ENCODE data around the gene PROB1.
"Not testable (repeated sequence)": the region's sequence is repeated elsewhere in the genome, so short reads cannot be mapped to it uniquely, and the experiment has no call there.

Gene PROB1

GRCh38 chr5:139378101-139378825 is 16.6 kb downstream of the PROB1 start:
- no peak for DNase-seq

- DNase-seq, result no peak
Observed at GRCh38 chr5:139377226-139377625, 17.7 kb downstream of the PROB1 start.

DNA sequence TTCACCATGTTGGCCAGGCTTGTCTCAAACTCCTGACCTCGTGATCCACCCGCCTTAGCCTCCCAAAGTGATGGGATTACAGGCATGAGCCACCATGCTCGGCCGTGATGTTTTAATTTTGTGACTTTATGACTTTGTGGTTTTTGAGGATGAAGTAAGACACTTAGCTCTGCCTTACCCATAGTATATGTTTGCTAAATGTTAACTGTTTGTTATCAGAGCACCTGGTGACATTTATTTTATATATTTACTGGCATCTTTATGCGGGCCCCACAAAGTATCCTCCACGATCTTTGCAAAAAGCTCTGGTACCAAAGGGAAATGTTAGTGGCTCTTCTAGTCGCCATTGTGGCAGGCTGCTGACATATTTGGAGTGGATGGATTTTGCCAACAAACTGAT is 18.5 kb downstream of the PROB1 start:
- DNase-seq, result no peak

DNA sequence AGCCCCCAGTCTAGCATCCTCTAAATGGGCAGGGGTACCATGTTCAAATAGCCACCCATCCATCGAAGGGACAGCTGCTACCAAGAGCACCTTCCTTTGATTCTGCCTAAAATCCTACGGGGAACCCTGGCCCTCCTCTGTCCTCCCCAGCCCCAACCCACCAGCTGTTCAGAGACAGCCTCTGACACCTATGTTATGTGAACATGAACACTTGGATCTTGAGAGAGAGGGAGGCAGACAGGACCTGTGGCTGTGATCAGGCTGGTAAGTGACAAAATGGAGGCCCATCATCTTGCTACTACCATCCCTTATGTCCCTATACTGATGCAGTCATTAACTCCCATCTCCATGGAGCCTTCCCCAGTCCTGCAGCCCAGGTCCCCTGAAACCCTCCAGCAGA is 20.0 kb downstream of the PROB1 start:
- no peak for DNase-seq

DNA sequence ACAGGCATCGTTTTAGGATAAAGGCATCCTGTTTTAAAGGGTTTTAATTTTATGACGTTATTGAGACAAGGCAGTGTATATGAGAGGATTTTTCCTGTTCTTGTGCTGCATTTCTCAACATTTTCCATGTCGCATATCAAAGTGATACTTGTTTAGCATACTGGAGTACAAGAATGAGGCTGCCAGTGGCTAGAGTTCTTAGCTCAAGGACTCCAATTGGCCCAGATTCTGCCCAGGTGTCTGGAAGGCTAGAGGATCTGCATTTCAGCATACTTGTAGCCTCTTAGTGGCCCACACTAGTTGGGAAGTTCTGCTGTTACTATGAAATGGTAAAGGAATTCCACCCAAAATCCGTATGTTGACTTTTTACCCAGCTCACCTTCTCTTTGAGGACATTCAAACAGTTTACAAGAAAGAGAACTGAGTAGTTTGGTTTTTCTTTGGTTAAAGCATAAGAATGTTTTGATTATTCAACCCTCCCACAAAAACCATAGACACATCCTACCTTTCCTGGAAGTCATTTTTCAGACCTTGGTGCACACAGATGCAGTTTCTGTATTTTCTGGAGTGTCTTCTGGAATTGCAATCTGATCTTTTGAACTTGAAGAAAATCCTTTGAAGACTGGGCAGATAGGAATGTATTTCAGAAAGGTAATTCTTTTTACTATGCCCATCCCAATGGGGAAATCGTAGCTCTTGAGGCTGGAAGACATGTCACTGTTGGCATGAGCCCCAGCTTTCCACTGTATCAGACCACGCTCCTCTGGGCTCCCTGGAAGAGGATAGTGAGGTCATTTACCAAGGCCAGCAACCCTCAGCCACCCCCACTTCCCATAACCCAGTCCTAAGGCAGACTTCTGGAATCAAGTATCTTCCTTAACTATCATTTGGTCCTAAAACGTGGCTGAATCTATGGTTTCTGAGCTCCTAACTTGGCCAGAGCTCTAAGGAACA is 23.1 kb downstream of the PROB1 start:
- no peak for DNase-seq

- no peak for DNase-seq
Observed at GRCh38 chr5:139369181-139369580, 25.7 kb downstream of the PROB1 start.

GRCh38 chr5:139368613-139369012 is 26.3 kb downstream of the PROB1 start:
- DNase-seq, result no peak

DNA sequence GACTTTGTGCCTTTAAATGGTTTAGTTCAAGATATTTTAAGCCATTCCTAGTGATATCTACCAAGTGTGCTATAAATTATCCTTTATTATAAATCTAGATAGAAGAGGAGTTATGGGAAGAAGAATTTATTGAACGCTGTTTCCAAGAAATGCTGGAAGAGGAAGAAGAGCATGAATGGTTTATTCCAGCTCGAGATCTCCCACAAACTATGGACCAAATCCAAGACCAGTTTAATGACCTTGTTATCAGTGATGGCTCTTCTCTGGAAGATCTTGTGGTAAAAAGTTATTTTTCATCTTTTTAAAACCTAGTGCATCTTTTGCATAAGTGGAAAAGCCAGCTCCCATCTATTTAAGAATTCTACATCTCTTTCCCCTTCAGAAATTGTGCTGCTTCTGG is 30.4 kb downstream of the PROB1 start:
- DNase-seq, result no peak

DNA sequence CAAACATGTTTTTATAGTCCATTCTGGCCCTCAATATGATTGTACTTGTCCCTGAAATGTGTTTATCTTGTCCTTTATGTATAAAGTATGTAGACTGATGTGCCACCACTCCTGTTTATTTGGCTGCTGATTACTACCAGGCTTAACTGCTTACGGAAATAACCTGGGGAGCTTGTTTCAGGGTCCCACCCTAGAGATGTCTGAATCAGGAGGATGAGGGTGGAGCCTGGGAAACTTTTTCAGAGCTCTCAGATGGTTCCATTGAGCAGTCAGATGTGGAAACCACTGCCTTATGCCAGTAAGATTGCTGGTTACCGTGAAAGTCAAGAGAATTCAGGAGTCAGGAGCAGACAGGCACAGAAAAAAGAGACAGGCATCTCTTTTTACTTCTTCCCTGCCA is 31.0 kb downstream of the PROB1 start:
- no peak for DNase-seq

DNA sequence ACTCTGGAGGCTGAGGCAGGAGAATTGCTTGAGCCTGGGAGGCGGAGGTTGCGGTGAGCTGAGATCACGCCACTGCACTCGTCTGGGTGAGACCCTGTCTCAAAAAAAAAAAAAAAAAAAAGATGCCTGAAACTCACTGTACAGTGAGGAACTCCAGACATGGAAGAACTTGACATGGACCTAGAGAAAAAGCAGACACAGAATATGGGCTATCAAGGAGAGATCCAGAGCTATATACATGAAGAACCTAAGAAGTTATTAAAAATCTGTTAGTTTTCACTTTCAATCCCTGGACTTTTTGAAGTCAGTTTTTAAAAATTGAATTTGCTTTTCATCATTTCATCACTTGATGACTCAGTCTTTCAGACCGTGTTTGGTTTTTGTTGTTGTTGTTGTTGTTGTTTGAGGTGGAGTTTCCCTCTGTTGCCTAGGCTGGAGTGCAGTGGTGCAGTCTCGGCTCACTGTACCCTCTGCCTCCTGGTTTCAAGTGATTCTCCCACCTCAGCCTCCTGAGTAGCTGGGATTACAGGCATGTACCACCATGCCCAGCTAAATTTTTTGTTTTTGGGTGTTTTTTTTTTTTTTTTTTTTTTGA is 33.0 kb downstream of the PROB1 start:
- DNase-seq, result no peak

GRCh38 chr5:139360384-139360783 is 34.5 kb downstream of the PROB1 start:
- DNase-seq, result no peak

GRCh38 chr5:139358064-139358463 is 36.8 kb downstream of the PROB1 start:
- no peak for DNase-seq

DNA sequence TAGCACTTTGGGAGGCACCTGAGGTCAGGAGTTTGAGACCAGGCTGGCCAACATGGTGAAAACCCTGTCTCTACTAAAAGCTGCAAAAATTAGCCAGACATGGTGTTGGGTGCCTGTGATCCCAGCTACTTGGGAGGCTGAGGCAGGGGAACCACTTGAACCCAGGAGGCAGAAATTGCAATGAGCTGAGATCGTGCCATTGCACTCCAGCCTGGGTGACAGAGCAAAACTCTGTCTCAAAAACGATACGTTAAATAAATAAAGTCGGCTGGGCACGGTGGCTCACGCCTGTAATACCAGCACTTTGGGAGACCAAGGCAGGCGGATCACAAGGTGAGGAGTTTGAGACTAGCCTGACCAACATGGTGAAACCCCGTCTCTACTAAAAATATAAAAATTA is 39.0 kb downstream of the PROB1 start:
- not testable (repeated sequence) for DNase-seq

DNA sequence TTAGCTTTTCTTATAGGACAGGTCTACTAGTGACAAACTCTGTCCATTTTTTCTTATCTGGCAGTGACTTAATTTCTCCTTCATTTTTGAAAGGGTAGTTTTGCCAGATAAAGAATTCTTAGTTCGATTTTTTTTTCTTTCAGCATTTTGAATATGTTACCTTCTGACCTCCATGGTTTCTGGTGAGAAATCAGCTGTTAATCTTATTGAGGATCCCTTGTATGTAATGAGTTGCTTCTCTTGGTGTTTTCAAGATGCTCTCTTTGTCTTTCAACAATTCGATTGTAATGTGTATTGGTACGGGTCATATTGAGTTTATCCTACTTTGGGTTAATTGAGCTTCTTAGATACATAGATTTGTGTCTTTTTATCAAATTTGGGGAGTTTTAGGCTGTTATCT is 40.7 kb downstream of the PROB1 start:
- DNase-seq, result no peak

- not testable (repeated sequence) for DNase-seq
Observed at GRCh38 chr5:139347863-139348262, 47.0 kb downstream of the PROB1 start.

GRCh38 chr5:139345442-139345841 is 49.5 kb downstream of the PROB1 start:
- DNase-seq, result not testable (repeated sequence)

DNA sequence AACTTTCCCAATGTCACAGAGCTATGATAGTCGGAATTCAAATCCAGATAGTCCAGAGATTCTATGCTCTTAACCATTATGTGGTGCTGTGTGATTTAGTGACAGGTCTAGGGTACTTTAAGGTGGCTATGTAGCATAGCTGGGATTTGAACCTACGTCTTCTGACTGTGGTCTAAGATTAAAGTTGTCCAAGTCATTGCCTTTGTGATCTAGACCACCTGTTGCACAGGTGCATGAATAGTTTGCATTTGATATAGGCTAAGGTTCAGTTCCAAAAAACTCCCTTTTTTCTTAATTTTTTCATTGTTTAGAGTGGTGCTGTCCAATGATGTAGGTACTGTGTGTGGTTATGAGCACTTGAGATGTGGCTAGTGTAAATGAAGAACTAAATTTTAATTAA is 50.7 kb downstream of the PROB1 start:
- DNase-seq, result no peak

GRCh38 chr5:139343476-139343875 is 51.4 kb downstream of the PROB1 start:
- no peak for DNase-seq

GRCh38 chr5:139342423-139342723 is 52.5 kb downstream of the PROB1 start:
- peak; percentile 87 for DNase-seq

DNA sequence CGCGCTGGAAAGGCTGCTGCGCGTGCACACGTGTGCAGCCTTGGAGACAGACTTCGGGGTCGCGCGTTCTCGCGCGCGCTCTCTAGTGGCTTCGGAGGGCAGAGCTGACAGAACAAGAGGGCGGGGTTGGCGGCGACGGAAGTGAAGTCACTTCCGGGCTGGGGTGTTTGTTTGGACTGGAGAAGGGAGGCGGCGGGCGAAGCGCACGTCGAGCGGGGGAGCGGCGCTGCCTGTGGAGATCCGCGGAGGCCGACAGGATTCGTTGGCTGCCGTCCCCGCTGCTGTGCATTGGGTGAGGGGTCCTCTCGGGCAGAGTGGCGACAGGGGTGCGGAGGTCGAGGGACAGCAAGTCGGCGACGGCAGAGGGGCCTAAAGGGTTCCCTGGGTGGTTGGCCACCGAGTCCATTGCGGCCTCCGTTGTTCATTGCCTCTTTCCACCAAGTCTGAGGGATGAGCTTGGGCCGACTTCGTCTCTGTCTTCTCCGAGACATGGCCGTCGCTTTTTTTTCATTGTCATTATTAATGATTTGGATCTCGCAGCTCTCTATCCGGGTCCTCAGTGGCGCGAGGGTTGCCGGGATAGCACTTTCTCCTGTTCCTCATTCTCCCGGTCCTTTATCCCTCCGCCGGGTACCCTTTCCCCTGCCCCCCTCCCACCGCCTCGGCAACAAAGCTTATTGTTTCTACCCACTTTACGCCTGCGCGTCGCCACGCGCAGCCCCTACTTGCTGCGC is 53.0 kb downstream of the PROB1 start, which contains the start of gene PAIP2:
PAIP2 (plus strand) TSS at position 166 of the 734 bp plus-strand sequence. CDS start 21,931 bp downstream, outside the sequence.
- DNase-seq, result peak; percentile 98

DNA sequence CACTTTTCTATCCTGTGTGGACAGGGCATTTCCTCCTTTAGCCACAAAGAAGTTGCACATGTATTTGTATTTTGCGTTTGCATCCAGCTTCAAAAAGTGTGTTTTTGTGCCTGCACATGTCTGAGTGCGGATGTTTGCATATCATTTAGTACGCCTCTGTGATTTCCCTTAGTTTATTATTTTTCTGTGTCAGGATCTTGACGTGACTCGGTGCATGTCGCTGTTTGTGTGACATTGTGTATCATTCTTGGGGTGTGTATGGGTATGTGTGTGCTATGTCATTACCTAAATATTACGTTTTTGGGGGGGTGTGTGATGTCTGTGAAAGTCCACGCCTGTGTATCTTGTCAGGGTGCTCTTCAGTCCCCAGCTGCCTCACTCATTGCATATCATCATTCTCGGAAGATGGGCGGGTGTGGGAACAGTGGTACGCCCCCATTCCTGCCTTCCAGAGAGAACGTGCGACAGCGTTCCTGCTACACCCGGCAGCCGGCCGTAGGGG is 53.7 kb downstream of the PROB1 start:
- no peak for DNase-seq
